ENCODE data around the gene C1GALT1C1.
"Not testable (repeated sequence)": the region's sequence is repeated elsewhere in the genome, so short reads cannot be mapped to it uniquely, and the experiment has no call there.

The C1GALT1C1 gene

GRCh38 chrX:120629667-120630537 lies at the start of gene C1GALT1C1:
C1GALT1C1 (minus strand) TSS chrX:120630054; CDS start chrX:120627166, 2,888 bp downstream.
- TF ChIP-seq ZFX (IDR thresholded peaks at IDR 0.05), result no peak
- TF ChIP-seq, protein P1, sequence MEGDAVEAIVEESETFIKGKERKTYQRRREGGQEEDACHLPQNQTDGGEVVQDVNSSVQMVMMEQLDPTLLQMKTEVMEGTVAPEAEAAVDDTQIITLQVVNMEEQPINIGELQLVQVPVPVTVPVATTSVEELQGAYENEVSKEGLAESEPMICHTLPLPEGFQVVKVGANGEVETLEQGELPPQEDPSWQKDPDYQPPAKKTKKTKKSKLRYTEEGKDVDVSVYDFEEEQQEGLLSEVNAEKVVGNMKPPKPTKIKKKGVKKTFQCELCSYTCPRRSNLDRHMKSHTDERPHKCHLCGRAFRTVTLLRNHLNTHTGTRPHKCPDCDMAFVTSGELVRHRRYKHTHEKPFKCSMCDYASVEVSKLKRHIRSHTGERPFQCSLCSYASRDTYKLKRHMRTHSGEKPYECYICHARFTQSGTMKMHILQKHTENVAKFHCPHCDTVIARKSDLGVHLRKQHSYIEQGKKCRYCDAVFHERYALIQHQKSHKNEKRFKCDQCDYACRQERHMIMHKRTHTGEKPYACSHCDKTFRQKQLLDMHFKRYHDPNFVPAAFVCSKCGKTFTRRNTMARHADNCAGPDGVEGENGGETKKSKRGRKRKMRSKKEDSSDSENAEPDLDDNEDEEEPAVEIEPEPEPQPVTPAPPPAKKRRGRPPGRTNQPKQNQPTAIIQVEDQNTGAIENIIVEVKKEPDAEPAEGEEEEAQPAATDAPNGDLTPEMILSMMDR (conservative IDR thresholded peaks at IDR 0.05), result no peak; the same call in 1 of the 2 replicates
- H3K27ac ChIP-seq, result peak within 1 kb of the TSS; percentile 78

GRCh38 chrX:120677004-120677652 lies 47.3 kb upstream of the C1GALT1C1 start:
- H3K27ac ChIP-seq, result no peak overlapping the region
- TF ChIP-seq, protein P1 (conservative IDR thresholded peaks at IDR 0.05), result no peak
- no peak for TF ChIP-seq ZFX (IDR thresholded peaks at IDR 0.05)

DNA sequence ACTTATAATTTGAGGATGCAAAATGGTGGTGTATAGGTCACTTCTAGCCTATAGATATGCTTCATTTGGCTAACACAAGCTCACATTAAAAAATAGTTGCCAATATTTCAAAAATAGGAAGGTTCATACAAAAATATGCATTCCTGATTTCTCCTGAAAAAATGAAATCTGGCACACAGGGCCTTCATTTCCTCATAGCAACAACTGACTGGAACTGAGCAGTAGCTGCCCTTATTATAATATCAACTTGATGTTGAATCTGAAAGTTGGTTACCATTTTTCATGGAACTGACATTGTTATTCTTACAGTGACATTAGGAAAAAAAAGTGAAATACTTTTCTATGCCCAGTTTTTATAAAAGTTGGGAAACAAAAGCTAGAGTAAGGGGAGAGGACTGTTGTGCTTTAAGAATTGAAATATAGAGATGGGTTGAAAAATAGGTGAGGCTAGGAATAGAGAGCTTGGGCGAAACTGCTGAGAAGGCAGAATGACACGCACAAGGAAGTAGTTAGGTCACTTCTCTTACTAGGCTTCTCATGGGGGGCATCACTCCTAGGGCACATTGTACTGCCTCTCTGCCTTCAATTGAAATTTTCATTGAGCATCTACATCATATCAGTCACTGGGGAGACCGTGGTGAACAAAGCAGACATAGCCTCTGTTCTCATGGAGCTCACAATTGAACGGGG lies 43.1 kb upstream of the C1GALT1C1 start:
- TF ChIP-seq, protein P1 (conservative IDR thresholded peaks at IDR 0.05), result no peak
- no peak for TF ChIP-seq ZFX (IDR thresholded peaks at IDR 0.05)
- no peak overlapping the region for H3K27ac ChIP-seq

- TF ChIP-seq ZFX (IDR thresholded peaks at IDR 0.05), result no peak
- TF ChIP-seq, protein P1 (conservative IDR thresholded peaks at IDR 0.05), result no peak
- no peak overlapping the region for H3K27ac ChIP-seq
These were observed 42.5 kb upstream of the C1GALT1C1 start for GRCh38 chrX:120672389-120672788.

DNA sequence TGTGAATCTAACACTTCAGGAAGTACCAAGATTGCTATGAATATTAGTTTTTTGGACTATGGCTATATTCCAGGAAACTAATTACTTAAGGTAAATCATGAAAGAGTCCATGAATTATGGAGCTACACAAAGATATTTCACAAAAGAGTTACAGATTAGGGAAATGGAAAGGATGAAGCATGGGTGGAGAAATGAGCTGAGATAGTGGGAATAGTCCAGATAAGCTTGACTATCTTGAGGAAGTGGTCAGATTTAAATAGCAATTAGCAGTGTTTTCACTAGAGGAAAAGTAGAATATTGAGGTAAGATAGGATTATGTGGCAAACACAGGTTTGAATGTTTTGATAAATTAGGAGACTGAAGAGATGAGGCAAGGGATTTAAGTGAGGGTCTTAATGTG lies 42.1 kb upstream of the C1GALT1C1 start:
- TF ChIP-seq, protein P1 (conservative IDR thresholded peaks at IDR 0.05), result no peak
- no peak for TF ChIP-seq ZFX (IDR thresholded peaks at IDR 0.05)
- no peak overlapping the region for H3K27ac ChIP-seq

DNA sequence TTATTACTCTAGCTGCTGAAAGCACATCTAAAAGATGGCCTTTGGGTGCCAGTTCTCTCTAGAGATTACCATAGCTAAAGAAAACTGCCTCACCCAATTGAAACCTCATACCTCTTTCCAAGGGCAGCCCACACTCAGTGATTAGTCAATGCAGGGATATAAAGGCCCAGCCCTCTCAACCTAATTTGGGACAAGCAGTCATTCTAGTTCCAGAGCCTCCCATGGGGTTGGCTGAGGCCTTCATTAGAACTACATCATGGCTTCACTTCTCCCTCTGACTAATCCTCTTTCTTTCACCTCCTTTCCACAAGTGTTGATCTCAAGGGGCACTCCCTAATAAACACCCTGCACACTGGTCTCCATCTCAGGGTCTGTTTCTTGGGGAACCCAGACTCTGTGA lies 38.5 kb upstream of the C1GALT1C1 start:
- TF ChIP-seq ZFX (IDR thresholded peaks at IDR 0.05), result no peak
- TF ChIP-seq, protein P1 (conservative IDR thresholded peaks at IDR 0.05), result no peak
- H3K27ac ChIP-seq, result no peak overlapping the region

- not testable (repeated sequence) for H3K27ac ChIP-seq
These were observed 34.7 kb upstream of the C1GALT1C1 start for GRCh38 chrX:120664535-120664934.

Data from C4-2B (cell line).